HCT116 (cell line): Measurements from ENCODE around the gene ZNF189. TPM values are rescaled to one million over a fixed set of nuclear protein-coding genes. Genes with fewer than 3 reads are reported as not detected.

Source experiments
- ATAC-seq: fragments of 200-7000 bp; cut with Tn5 transposase; 2 replicates; pipeline ENCODE4 v1.9.1; 2020; ENCODE audit warnings: mild to moderate bottlenecking, moderate library complexity
- BruUV-seq: library from RNA; stranded (reverse); fragments of 400-500 nt; replicated peaks from 2 replicates; lab custom pipeline; 2021; lab: Mats Ljungman, UMichigan
- CTCF ChIA-PET: fragments of 300-600 bp; sonication (Branson Sonifier 250); formaldehyde crosslinking; loops from one replicate; lab custom pipeline; 2021; ENCODE audit warnings: antibody characterized with exemption; lab: Charles Lee
- POLR2A ChIA-PET: fragments of 300-600, 350-600 bp; sonication (Branson Sonifier 250); formaldehyde crosslinking; loops from one replicate; lab custom pipeline; 2021; ENCODE audit warnings: antibody characterized with exemption; lab: Charles Lee
- RAD21 ChIA-PET, 2 experiments: fragments of 300-600 bp; sonication (Branson Sonifier 250); formaldehyde crosslinking; loops; one replicate each; lab custom pipeline; 2023; ENCODE audit warnings: low total read pairs in 2 of 2; ENCODE audit not compliant: uncharacterized antibody in 2 of 2, unreplicated experiment in 2 of 2, low non-redundant PET in 1 of 2; lab: Charles Lee
- DNase-seq: peaks from one replicate; pipeline ENCODE4 v3.0.0-alpha.2; 2010; ENCODE audit warnings: low read depth, low spot score
- H2AFZ ChIP-seq: fragments of 200-600 bp; shearing (Covaris generic), sonication (generic); 2 replicates; pipeline ENCODE4 v1.6.1; 2017; ENCODE audit warnings: low read depth, mixed run types, mixed read lengths, antibody characterized with exemption, low read length; ENCODE audit not compliant: poor library complexity, severe bottlenecking
- H3K27ac ChIP-seq: 2 replicates; pipeline ENCODE4 v1.5.1; 2012; ENCODE audit warnings: low read depth, low read length
- H3K27me3 ChIP-seq: fragments of 200-600 bp; sonication (generic); 2 replicates; pipeline ENCODE4 v1.6.1; 2016; ENCODE audit warnings: mixed run types, low read length, mixed read lengths; ENCODE audit not compliant: insufficient read depth
- H3K36me3 ChIP-seq, 2 experiments: fragments of 200-500 bp in 1 of 2; fragments of 200-600 bp in 1 of 2; sonication (Bioruptor generic) in 1 of 2; sonication (generic) in 1 of 2; 2 replicates each; pipeline versions ENCODE4 v1.5.1 to v1.6.1; 2014 to 2016; ENCODE audit warnings: low read length in 2 of 2, inconsistent platforms in 1 of 2, mixed read lengths in 1 of 2, mixed run types in 1 of 2; ENCODE audit not compliant: insufficient read depth in 2 of 2, control insufficient read depth in 1 of 2
- H3K4me1 ChIP-seq, 2 experiments: fragments of 200-600 bp in 1 of 2; sonication (generic) in 1 of 2; 2 replicates each; pipeline versions ENCODE4 v1.5.1 to v1.6.1; 2012 to 2017; ENCODE audit warnings: low read length in 2 of 2, inconsistent platforms in 1 of 2, mild to moderate bottlenecking in 1 of 2, mixed read lengths in 1 of 2, mixed run types in 1 of 2, moderate library complexity in 1 of 2; ENCODE audit not compliant: insufficient read depth in 2 of 2, control insufficient read depth in 1 of 2
- H3K4me2 ChIP-seq: fragments of 200-600 bp; sonication (generic); 2 replicates; pipeline ENCODE4 v1.6.1; 2017; ENCODE audit warnings: mixed run types, low read length, mixed read lengths
- H3K4me3 ChIP-seq, 2 experiments: fragments of 200-600 bp in 1 of 2; sonication (generic) in 1 of 2; replicated peaks in 1 of 2; 2 replicates each; pipeline ENCODE4 v1.5.1; 2011 to 2016; ENCODE audit warnings: low read length in 2 of 2, control low read depth in 1 of 2, low read depth in 1 of 2, mild to moderate bottlenecking in 1 of 2, mixed read lengths in 1 of 2, mixed run types in 1 of 2
- H3K79me2 ChIP-seq: fragments of 200-600 bp; sonication (generic); 2 replicates; pipeline ENCODE4 v1.6.1; 2017; ENCODE audit warnings: mild to moderate bottlenecking, mixed run types, low read length, moderate library complexity, mixed read lengths; ENCODE audit not compliant: insufficient read depth
- H3K9ac ChIP-seq: fragments of 200-600 bp; sonication (generic); 2 replicates; pipeline ENCODE4 v1.6.1; 2016; ENCODE audit warnings: low read length, mixed read lengths
- H3K9me2 ChIP-seq: fragments of 200-600 bp; sonication (generic), shearing (Covaris generic); 2 replicates; pipeline ENCODE4 v1.6.1; 2017; ENCODE audit warnings: mixed run types, mild to moderate bottlenecking, moderate library complexity; ENCODE audit not compliant: insufficient read depth
- H3K9me3 ChIP-seq, 2 experiments: fragments of 200-500 bp in 1 of 2; fragments of 200-600 bp in 1 of 2; sonication (Bioruptor generic) in 1 of 2; sonication (generic) in 1 of 2; 2 replicates each; pipeline ENCODE4 v1.6.1; 2014 to 2017; ENCODE audit warnings: low read length in 2 of 2, mixed read lengths in 2 of 2, inconsistent platforms in 1 of 2, low read depth in 1 of 2, mild to moderate bottlenecking in 1 of 2, mixed run types in 1 of 2, moderate library complexity in 1 of 2; ENCODE audit not compliant: control insufficient read depth in 1 of 2, insufficient read depth in 1 of 2
- H4K20me1 ChIP-seq: fragments of 200-600 bp; sonication (generic), shearing (Covaris generic); 2 replicates; pipeline ENCODE4 v1.6.1; 2017; ENCODE audit warnings: mixed run types, mild to moderate bottlenecking, moderate library complexity; ENCODE audit not compliant: insufficient read depth
- ATF3 ChIP-seq: IDR thresholded peaks from 2 replicates; pipeline ENCODE4 v1.6.1; 2012
- CBX3 ChIP-seq: IDR thresholded peaks from 2 replicates; pipeline ENCODE4 v1.6.1; 2012; ENCODE audit warnings: low read depth
- CTCF ChIP-seq, 3 experiments: fragments of 200-600 bp in 1 of 3; sonication (generic) in 1 of 3; IDR thresholded peaks in 2 of 3; conservative IDR thresholded peaks in 1 of 3; 2 replicates each; pipeline ENCODE4 v1.5.1; 2012 to 2017; ENCODE audit warnings: low read depth in 2 of 3, low read length in 2 of 3, antibody characterized with exemption in 1 of 3, borderline replicate concordance in 1 of 3, control low read depth in 1 of 3, mild to moderate bottlenecking in 1 of 3, mixed read lengths in 1 of 3, mixed run types in 1 of 3, moderate library complexity in 1 of 3; ENCODE audit not compliant: insufficient read depth in 1 of 3
- EGR1 ChIP-seq: IDR thresholded peaks from 2 replicates; pipeline ENCODE4 v1.6.1; 2012; ENCODE audit warnings: low read depth
- EZH2phosphoT487 ChIP-seq: fragments of 200-600 bp; IDR thresholded peaks from 2 replicates; pipeline ENCODE4 v1.6.1; 2018; ENCODE audit warnings: antibody characterized with exemption, borderline replicate concordance
- FOSL1 ChIP-seq: IDR thresholded peaks from 2 replicates; pipeline ENCODE4 v1.6.1; 2012; ENCODE audit warnings: low read depth
- POLR2A ChIP-seq: IDR thresholded peaks from 2 replicates; pipeline ENCODE4 v1.7.0; 2011; ENCODE audit warnings: borderline replicate concordance; ENCODE audit not compliant: insufficient read depth, insufficient read length; ENCODE audit errors: extremely low read depth
- RAD21 ChIP-seq: IDR thresholded peaks from 2 replicates; pipeline ENCODE4 v1.6.1; 2012; ENCODE audit warnings: low read depth, mild to moderate bottlenecking
- REST ChIP-seq: IDR thresholded peaks from 2 replicates; pipeline ENCODE4 v1.6.1; 2012; ENCODE audit warnings: low read depth
- SIN3A ChIP-seq: IDR thresholded peaks from 2 replicates; pipeline ENCODE4 v1.6.1; 2012; ENCODE audit warnings: low read depth
- SP1 ChIP-seq: IDR thresholded peaks from 2 replicates; pipeline ENCODE4 v1.6.1; 2012; ENCODE audit warnings: low read depth
- SRF ChIP-seq: IDR thresholded peaks from 2 replicates; pipeline ENCODE4 v1.6.1; 2012; ENCODE audit warnings: low read depth
- ZBTB33 ChIP-seq: IDR thresholded peaks from 2 replicates; pipeline ENCODE4 v1.6.1; 2011; ENCODE audit warnings: mild to moderate bottlenecking, low read length, moderate library complexity; ENCODE audit not compliant: insufficient replicate concordance; ENCODE audit errors: extremely low read depth
- intact Hi-C: fragments of 100-400 bp; cut with micrococcal nuclease; formaldehyde crosslinking; loops from 2 replicates; pipeline ENCODE4 v1.10.0; 2022
- total RNA-seq: library from RNA; stranded (reverse); gene quantifications from one replicate; pipeline ENCODE4 v1.2.1, GENCODE V29; 2021; ENCODE audit not compliant: unreplicated experiment

Gene ZNF189
- total RNA-seq, 1 experiment from 2014 or later: 10.6 TPM

GRCh38 chr9:101421653-101422065 is 23.0 kb downstream of the ZNF189 start:
- no peak overlapping the region for H2AFZ ChIP-seq
- no peaks in the 10 kb centered on the region for H3K79me2 ChIP-seq
- H4K20me1 ChIP-seq: no peaks in the 10 kb centered on the region
- no peak for DNase-seq
- intact Hi-C loops: no loop called here
- H3K4me3 ChIP-seq: no peak overlapping the region
- H3K9me2 ChIP-seq: no peaks in the 10 kb centered on the region
- ATAC-seq: no peak
- H3K36me3 ChIP-seq: no peaks in the 10 kb centered on the region
- ChIA-PET CTCF (interaction anchor here (1.4 kb wide), 1 partner anchor 28 kb away, joined by 3 read pairs; no protein-coding TSS in a partner anchor), RAD21 (no interaction called here), POLR2A (interaction anchor here (0.6 kb wide), 1 partner anchor 28 kb away, joined by 7 read pairs; no protein-coding TSS in a partner anchor)
- H3K27ac ChIP-seq: no peak overlapping the region
- H3K27me3 ChIP-seq: peaks cover 10% of the 10 kb centered on the region; the same call in 1 of the 2 replicates
- H3K4me1 ChIP-seq: no peaks in the 10 kb centered on the region
- BruUV-seq: no TSS peak
- no peaks in the 10 kb centered on the region for H3K9me3 ChIP-seq
- H3K4me2 ChIP-seq: no peak overlapping the region
- no peak overlapping the region for H3K9ac ChIP-seq
- no peak for TF ChIP-seq SP1
- TF ChIP-seq REST: no peak
- no peak for TF ChIP-seq CBX3
- TF ChIP-seq EZH2phosphoT487: no peak
- TF ChIP-seq EGR1: no peak
- TF ChIP-seq FOSL1: no peak
- TF ChIP-seq RAD21: no peak
- no peak for TF ChIP-seq POLR2A

- Histone ChIP-seq H2AFZ (no peak overlapping the region), H3K36me3 (no peaks in the 10 kb centered on the region), H3K4me2 (no peak overlapping the region), H4K20me1 (no peaks in the 10 kb centered on the region), H3K4me1 (no peaks in the 10 kb centered on the region), H3K27ac (no peak overlapping the region), H3K4me3 (no peak overlapping the region), H3K27me3 (peaks cover 14% of the 10 kb centered on the region), H3K9me2 (no peaks in the 10 kb centered on the region), H3K9me3 (no peaks in the 10 kb centered on the region), H3K9ac (no peak overlapping the region), H3K79me2 (no peaks in the 10 kb centered on the region)
- DNase-seq (no peak), ATAC-seq (no peak)
- ChIA-PET RAD21 (no interaction called here), CTCF (no interaction called here), POLR2A (no interaction called here)
- no TSS peak for BruUV-seq
- intact Hi-C loops: no loop called here
- no peak for TF ChIP-seq SRF
- no peak for TF ChIP-seq CTCF (IDR thresholded peaks at IDR 0.05 in 2 of 3, conservative IDR thresholded peaks at IDR 0.05 in 1 of 3; ENCODE audit: borderline replicate concordance in 1 of 3, insufficient read depth in 1 of 3, low read depth in 2 of 3, low read length in 2 of 3)
- no peak for TF ChIP-seq ZBTB33
- TF ChIP-seq RAD21: no peak
- TF ChIP-seq ATF3: no peak
- no peak for TF ChIP-seq SIN3A
- no peak for TF ChIP-seq FOSL1
- no peak for TF ChIP-seq EZH2phosphoT487
- TF ChIP-seq POLR2A: no peak
Observed at GRCh38 chr9:101427358-101427757, 28.7 kb downstream of the ZNF189 start.
